Islet precursor cell (in vitro differentiated cells): ENCODE data around the gene DIPK1A.
A peak's percentile ranks its signal among the peaks of the same experiment; 100 is the strongest.

Source experiments
- DNase-seq: peaks from one replicate; pipeline ENCODE4 v3.0.0-alpha.2; 2018

The DIPK1A gene

DNA sequence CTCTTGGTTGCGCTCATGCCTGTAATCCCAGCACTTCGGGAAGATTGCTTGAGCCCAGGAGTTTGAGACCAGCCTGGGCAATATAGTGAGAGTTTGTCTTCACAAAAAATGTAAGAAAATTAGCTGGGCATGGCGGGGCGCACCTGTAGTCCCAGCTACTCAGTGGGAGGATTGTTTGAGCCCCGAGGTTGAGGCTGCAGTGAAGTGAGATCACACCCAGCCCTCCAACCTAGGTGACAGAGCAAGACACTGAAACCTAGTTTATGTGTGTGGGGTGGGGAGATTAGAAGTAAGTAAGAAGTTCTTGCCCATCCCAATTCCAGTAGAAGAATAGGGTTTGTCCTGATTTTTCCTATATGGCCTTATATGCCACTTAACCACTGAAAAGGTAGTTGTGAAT, 127.4 kb downstream of the DIPK1A start:
- no peak for DNase-seq

GRCh38 chr1:92832537-92833114, 128.6 kb downstream of the DIPK1A start:
- no peak for DNase-seq

DNA sequence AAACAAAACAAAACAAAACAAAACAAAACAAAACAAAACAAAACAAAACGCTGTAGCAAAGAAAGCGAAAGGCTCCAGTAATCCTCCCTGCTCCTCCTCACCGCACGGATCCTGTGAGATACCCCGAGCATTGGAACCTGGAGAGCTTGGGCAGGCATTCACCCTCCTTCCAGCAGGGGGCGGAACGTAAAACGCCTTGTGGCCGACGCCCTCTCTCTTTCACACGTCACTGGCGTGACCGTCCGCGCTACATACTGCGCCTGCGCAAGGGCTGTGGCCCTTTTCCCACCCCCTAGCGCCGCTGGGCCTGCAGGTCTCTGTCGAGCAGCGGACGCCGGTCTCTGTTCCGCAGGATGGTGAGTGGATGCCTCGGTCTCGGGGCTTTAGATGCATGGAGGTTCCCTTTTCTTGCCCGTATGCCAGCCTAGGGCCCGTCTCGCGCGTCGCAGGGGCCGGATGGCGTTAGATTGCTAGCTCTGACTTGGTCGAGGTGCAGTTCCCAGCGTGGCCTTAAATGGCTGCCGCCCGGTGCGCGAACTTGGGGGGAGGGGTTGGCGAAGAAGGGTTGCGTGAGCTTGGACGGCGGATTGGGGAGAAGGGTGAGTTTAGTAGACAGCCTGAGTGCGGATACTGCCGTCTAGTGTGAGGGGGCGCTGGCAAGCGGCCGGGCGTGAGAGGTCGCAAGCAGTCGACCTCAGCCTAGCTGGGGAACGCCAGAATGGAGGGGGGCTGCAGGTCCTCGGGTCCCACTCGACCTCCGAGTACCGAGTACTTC, 129.3 kb downstream of the DIPK1A start, which contains the start of gene RPL5:
RPL5 (plus strand) TSS at position 279 of the 775 bp plus-strand sequence; CDS start at position 354, 75 bp downstream.
- peak; percentile 98 for DNase-seq

DNA sequence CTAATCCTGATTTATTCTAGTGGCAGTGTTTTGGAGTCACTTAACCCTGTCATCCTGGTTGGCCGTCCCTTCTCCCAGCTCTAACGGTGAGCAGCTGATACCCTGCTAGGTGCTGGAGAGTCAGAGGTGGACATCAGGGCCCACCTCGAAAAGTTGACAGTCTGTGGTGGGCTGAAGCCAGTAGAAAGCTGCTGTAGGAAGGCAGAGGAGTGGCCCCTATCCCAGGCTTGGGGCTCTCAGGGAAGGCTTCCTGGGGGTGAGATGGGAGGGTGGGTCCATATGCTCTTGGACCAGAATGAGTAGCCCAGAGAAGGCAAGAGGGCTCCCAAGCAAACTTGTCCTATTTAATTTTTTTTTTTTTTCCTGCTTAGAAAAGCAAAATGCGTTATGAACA, 129.9 kb downstream of the DIPK1A start:
- no peak for DNase-seq

DNA sequence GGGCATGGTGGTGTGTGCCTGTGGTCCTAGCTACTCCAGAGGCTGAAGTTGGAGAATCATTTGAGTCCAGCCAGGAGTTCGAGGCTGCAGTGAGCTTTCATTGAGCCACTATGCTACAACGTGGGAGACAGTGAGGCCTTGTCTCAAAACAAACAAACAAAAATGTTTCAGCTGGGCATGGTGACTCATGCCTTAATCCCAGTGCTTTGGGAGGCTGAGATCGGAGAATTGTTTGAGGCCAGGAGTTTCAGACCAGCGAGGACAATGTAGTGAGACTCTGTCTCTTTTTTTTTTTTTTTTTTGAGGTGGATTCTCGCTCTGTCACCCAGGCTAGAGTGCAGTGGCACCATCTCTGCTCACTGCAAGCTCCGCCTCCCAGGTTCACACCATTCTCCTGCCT, 134.5 kb downstream of the DIPK1A start:
- peak; percentile 69 for DNase-seq

GRCh38 chr1:92822879-92823278, 138.4 kb downstream of the DIPK1A start:
- peak; percentile 94 for DNase-seq

- DNase-seq: no peak
Measured at GRCh38 chr1:92820551-92820950, 140.7 kb downstream of the DIPK1A start.

GRCh38 chr1:92820024-92820423, 141.2 kb downstream of the DIPK1A start:
- peak; percentile 82 for DNase-seq

DNA sequence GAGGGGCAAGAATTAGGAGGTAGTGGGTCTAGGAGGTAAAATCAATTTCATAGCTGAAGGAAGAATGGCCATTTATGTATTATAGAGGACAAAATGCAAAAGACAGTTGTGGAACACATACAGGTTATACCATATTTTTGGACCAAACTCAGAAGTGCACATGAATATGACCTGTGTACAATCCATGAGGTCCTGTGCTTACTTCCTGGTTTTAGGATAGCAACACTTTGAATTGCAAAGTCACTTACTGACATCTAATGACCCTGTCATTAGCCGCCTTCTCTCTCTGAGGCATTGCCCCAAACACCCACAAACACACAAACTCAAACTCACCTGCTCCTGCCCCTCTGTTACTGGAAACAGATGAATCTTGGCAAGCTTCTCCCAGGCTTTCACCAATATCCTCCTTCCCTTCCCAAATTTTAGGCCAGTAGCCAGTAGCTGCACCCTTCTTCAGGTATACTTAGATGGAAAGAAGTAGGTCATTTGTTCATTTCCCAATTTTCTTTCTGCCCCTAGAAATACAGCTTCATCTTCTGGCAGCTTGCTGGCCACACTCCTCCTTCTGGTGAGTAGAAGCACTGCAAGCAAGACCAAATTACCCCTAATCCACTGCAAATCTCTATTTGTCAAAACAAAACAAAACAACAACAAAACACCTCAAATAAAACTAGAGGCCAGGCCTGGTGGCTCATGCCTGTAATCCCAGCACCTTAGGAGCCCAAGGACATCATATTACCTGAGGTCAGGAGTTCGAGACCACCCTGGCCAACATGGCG, 143.1 kb downstream of the DIPK1A start:
- no peak for DNase-seq

DNA sequence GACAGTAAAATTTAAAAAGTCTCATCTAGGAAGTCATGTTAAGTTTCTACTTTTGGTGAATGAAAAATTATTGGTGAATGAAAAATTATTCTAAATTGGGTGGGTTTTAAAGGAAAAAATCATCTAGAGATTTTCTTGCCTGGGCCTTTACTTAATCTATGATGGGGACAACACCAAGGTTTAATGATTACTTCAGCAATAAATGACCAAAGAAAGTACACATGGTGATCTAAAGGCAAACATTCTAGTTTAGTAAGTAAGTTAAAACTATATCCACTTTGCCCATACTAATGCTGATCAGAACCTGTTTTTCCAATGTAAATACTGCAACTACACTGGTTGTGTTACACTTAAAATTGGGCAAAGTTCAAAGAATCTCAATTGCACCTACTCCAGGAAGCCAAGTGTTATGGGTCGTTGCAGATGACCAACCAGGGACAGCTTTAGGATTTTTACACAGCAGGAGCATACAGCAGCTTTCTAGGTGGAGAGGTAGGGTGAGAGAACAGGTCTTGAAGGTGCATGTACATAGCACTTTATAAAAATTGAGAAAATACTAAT, 144.0 kb downstream of the DIPK1A start:
- no peak for DNase-seq

DNA sequence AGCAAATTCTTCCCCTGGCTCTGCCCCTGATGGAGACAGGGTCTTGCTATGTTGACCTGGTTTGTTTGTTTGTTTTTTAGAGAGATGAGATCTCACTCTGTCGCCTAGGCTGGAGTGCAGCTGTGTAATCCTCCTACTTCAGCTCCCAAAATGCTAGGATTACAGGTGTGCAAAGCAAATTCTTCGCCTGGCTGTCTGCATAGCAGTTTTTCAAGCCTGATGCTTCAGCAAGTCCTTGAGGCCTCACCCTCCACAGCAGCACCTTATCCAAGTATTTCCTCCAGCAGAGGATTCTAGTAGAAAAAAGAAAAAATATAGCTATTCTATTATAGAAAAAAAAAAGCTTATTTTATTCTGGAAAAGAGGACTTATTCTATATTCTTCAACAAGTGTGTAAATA, 144.5 kb downstream of the DIPK1A start:
- DNase-seq: no peak

- no peak for DNase-seq
Measured at GRCh38 chr1:92808381-92808780, 152.9 kb downstream of the DIPK1A start.

GRCh38 chr1:92805216-92805615, 156.0 kb downstream of the DIPK1A start:
- DNase-seq: no peak

- DNase-seq: peak; percentile 92
Measured at GRCh38 chr1:92804721-92805201, 156.5 kb downstream of the DIPK1A start.

GRCh38 chr1:92803140-92803887, 157.9 kb downstream of the DIPK1A start:
- no peak for DNase-seq

- no peak for DNase-seq
Measured at GRCh38 chr1:92797961-92798360, 163.3 kb downstream of the DIPK1A start.

GRCh38 chr1:92797297-92797696, 164.0 kb downstream of the DIPK1A start:
- no peak for DNase-seq

- no peak for DNase-seq
Measured at GRCh38 chr1:92795166-92795565, 166.1 kb downstream of the DIPK1A start.

DNA sequence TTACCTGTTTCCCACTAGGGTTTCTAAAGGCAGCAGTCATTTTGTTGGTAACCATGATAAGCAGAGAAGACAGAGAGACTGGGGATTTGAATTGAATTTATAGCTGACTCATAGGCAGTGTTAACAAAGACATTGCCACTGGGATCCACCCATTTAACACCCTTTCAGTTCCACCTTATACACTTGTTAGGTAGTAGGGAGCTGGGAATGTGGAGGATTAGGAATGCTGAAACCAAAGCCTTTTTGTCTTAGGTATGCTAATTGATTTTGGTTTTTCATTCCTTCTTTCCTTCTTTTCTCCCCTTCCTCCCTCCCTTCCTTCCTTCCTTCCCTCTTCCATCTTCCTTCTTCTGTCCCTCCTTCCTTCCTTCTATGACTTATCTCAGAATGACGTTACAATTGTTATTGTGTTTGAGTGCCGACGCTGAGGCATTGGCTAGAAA, 168.9 kb downstream of the DIPK1A start:
- DNase-seq: no peak
